HG02678 (cell line): ENCODE measurements around the gene MIER1.
A peak's percentile ranks its signal among the peaks of the same experiment; 100 is the strongest.
"Not testable (repeated sequence)": the region's sequence is repeated elsewhere in the genome, so short reads cannot be mapped to it uniquely, and the experiment has no call there.

Source experiments
- ATAC-seq: cut with Tn5 transposase; IDR thresholded peaks from one replicate; pipeline ENCODE4 v1.9.1; 2021; ENCODE audit warnings: mild to moderate bottlenecking, moderate library complexity; ENCODE audit not compliant: unreplicated experiment

MIER1 gene

DNA sequence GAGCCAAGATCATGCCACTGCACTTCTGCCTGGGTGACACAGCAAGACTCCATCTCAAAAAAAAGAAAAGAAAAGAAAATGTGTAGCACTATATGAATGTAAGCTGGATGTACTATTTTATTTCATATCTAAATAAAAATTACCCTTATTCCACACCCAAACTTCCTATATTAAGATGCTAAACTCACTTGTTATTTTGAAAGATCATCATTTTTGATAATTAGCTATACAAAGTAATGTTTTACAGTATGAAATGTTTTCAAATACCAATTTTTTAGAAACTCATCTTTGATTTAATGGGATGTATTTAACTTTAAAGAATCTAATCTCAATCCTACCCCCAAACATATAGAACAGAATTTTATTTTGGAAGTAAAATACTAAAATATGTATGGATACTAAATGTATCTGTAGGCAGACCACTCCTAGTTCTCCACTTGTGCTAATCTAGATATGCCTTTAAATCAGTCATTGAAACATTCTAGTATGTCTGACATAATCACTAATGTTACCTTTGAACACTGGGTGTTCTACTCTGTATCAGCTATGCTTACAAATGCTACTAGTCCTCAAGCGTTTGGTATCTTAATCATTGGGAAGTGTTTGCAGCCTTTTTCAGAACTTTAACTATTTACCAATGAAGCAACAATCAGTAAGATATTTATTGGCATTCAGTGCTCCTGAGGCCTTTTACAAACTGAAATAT lies 12.9 kb downstream of the MIER1 start:
- ATAC-seq, result no peak

- ATAC-seq, result no peak
These were observed 13.8 kb downstream of the MIER1 start for GRCh38 chr1:66938613-66939012.

GRCh38 chr1:66940981-66941380 lies 16.2 kb downstream of the MIER1 start:
- no peak for ATAC-seq

DNA sequence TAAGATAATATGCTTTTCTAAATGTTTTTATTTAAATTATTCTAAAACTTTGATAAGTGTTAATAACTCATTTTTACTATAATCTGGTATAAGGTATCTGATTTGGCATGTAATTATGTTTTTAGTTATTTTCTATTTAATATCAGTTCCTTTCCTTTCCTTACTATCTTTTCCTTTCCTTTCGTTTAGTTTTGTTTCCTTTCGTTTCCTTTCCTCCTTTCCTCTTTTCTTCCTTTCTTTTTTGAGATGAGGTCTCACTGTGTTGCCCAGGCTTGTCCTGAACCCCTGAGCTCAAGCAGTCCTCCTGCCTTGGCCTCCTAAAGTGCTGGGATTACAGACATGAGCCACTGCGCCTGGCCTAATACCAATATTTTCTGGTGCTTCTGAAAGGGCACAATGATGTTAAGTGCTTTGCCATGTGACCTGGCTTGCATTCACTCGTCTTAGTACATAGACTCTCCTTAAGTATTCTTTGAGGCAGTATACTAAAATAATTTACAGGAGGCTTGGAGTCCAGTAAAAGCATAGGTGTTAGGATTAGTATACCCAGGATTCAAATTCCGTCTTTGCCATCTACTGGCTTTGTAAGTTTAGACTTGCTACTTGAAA lies 18.7 kb downstream of the MIER1 start:
- ATAC-seq, result no peak

- no peak for ATAC-seq
These were observed 19.8 kb downstream of the MIER1 start for GRCh38 chr1:66944330-66945274.

DNA sequence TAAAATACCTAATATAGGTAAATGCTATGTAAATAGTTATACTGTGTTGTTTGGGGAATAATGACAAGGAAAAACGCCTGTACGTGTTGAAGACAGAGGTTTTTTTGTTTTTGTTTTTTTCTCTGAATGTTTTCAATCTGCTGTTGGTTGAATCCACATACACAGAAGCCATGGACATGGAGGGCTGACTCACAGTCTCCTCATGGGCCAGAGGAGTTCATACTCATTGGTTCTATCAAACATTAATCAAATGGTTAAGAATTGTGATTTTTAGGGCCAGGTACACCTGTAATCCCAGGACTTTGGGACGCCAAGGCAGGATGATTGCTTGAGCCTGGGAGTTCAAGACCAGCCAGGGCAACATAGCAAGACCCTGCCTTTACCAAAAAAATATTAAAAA lies 20.5 kb downstream of the MIER1 start:
- ATAC-seq, result no peak

DNA sequence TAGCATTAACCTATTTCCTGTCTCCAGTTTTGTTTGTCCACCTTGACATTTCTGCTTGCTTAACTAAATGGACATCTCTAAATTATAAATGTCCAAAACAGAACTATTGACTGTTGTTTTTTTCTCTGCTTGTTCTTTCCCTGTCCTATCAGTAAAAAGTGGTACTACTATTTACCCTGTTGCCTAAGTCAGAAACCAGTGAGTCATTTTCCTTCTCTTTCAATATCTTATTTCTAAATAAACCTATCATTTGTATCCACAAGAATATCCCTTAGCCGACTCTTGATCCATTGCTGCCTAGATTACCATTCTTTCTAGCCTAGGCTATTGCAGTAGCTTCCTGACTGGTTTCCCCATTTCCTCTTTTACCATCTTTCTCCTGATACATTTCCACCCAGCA lies 22.5 kb downstream of the MIER1 start:
- no peak for ATAC-seq

DNA sequence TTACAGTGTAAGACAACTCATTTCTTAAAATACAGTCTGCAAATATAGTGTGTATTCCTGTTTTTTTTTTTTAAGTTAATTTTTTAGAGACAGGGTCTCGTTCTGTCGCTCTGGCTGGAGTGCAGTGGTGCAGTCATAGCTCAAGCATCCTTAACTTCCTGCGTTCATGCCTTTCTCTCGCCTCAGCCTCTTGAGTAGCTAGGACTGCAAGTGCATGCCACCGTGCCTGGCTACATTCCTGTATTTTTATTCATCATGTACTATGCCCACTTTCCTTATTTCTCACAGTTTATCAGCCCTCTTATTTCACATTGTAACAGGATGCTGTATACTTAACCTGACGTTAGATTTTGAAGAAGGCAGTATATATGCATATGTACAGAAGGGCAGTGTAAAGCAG lies 26.7 kb downstream of the MIER1 start:
- no peak for ATAC-seq

DNA sequence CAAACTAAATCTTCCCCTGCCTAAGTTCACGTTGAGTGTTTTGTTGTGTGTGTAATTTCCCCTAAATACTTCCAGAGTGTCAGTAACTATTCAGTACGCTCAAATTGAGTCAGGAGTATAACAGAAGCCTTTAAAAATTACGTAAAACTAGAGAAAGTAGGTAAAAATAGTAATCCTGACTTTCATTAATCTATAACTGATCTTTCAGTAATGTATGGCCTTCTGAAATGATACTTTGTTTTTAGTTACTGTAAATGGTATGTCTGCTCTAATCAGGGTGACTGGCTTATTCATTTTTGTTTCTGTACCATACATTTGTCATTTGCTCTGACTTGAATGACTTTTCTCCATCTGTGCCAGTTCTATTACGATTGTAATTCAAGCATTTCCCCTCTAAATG lies 29.4 kb downstream of the MIER1 start:
- ATAC-seq, result peak; percentile 85

DNA sequence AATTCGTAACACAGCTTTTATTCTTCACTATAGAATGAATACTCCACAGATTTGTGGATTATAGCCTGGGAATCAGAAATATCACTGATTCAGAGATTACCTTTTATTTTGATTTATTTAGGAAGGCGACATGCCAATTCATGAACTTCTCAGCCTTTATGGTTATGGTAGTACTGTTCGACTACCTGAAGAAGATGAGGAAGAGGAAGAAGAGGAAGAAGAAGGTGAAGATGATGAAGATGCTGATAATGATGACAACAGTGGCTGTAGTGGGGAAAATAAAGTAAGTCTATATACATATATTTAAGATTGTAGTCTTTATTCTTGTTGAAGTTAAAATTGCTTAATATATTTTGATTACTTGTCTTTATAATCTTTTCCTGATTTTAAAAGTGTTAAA lies 33.1 kb downstream of the MIER1 start:
- ATAC-seq, result no peak

- ATAC-seq, result not testable (repeated sequence)
These were observed 41.5 kb downstream of the MIER1 start for GRCh38 chr1:66966188-66966873.

GRCh38 chr1:66968574-66968973 lies 43.8 kb downstream of the MIER1 start:
- ATAC-seq, result no peak

GRCh38 chr1:66978201-66978600 lies 53.4 kb downstream of the MIER1 start:
- ATAC-seq, result no peak

- not testable (repeated sequence) for ATAC-seq
These were observed 54.8 kb downstream of the MIER1 start for GRCh38 chr1:66979621-66980020.

DNA sequence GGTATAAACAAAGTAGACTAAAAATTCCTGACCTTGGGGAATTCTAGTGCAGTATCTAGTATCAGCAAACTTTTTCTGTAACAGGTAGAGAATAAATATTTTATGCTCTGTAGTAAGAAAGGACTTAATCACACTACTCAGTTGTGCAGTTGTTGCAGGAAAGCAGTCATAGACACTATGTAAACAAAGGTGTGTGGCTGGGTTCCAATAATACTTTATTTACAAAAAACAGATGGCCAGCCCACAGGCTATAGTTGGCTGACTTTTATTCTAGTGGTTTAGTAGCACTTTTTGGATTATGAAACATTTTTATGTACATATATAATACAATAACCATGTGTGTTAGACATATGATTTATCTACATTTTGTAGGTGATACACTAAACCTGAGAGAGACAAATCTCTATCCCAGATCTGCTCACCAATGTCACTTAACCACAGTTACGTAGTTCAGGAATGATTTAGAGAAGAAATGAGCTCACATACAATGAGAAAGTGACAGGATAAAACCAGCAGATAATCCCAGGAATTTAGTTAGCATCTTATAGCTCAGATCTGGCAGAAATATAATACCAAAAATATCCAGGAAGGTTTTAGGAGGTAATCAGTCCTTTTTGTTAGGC lies 56.1 kb downstream of the MIER1 start:
- ATAC-seq, result no peak

GRCh38 chr1:66981679-66982078 lies 56.9 kb downstream of the MIER1 start:
- no peak for ATAC-seq

DNA sequence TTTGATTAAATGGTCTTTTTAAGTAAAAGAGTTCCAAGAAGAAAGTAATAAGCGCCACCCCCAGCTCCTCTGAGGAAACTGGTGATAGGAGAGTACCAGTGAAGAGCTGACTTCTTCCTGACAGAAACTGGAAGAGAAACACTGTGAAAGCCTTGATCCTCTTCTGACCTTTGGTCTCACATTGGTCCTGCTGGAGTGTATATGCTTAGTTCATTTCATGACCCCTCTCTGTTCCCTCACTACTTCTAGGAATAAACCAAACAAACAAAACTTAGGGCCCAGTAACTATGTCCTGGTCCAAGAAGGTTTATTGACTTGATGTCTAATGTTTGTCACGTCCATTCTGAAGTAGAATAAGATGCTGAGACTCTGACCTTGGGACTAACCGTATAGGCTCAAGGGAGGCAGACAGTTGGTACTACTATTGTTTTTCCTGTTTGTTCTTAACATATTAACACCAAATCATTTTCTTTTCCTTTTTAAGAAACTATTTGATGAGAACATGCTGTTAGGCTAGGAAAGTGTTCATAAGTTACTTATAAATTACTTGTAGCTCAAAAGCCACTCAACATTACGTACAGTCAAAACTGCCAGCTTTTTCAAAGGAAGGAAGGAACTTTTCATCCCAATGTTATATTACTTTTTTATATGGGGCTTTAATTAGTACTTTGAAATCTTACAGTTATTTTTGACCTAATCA lies 57.9 kb downstream of the MIER1 start:
- peak; percentile 54 for ATAC-seq

- peak; percentile 86 for ATAC-seq
These were observed 59.7 kb downstream of the MIER1 start for GRCh38 chr1:66984491-66984890.

GRCh38 chr1:66985835-66986234 lies 61.0 kb downstream of the MIER1 start:
- ATAC-seq, result no peak

DNA sequence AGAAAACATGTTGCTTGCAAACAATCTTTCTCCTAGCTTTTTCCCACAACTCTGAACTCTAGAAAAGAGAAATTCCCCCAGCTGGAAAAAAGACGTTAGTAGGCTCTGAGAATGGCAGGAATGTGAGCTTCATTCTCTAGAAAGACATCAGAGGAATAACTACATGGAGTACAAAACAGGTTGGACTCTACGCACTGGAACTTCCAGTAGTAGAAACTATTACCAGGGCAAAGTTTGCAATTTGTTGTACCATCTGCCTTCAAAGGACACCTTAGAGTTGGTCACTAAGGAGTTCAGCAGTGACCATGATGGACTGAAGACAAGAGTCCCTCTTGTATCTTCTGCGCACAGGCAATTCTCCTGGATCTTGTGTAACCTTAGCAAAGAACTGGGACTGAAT lies 68.3 kb downstream of the MIER1 start:
- no peak for ATAC-seq
